ENCODE measurements around the gene PHF14.

DNA sequence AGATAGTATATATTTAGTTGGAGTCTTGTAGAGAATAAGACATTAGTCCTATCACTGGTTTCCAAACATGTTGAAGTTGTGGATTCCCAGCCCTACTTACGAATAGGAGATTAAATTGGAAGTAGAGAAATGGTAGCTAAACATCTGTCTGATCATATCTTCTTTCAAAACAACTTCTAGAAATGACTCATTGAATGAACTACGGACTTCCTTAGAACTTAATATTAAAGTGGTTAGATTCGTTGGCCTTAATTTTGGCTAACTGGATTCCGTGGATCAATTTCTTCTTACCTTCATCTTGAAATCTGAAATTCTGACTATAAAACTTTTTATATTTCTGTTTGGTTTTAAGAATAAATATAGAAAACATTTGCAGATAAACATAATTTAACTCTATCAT, 3.4 kb downstream of the PHF14 start:
- TF ChIP-seq, protein P1, sequence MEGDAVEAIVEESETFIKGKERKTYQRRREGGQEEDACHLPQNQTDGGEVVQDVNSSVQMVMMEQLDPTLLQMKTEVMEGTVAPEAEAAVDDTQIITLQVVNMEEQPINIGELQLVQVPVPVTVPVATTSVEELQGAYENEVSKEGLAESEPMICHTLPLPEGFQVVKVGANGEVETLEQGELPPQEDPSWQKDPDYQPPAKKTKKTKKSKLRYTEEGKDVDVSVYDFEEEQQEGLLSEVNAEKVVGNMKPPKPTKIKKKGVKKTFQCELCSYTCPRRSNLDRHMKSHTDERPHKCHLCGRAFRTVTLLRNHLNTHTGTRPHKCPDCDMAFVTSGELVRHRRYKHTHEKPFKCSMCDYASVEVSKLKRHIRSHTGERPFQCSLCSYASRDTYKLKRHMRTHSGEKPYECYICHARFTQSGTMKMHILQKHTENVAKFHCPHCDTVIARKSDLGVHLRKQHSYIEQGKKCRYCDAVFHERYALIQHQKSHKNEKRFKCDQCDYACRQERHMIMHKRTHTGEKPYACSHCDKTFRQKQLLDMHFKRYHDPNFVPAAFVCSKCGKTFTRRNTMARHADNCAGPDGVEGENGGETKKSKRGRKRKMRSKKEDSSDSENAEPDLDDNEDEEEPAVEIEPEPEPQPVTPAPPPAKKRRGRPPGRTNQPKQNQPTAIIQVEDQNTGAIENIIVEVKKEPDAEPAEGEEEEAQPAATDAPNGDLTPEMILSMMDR (IDR thresholded peaks at IDR 0.05), result no peak
- TF ChIP-seq EP300 (IDR thresholded peaks at IDR 0.05) (no peak), POLR2AphosphoS5 (IDR thresholded peaks at IDR 0.05) (no peak)
